ENCODE data around the gene STH. TPM values are rescaled to one million over a fixed set of nuclear protein-coding genes. Genes with fewer than 3 reads are reported as not detected.

STH gene
- total and polyA plus RNA-seq, 2 experiments from 2014 or later, result not detected

DNA sequence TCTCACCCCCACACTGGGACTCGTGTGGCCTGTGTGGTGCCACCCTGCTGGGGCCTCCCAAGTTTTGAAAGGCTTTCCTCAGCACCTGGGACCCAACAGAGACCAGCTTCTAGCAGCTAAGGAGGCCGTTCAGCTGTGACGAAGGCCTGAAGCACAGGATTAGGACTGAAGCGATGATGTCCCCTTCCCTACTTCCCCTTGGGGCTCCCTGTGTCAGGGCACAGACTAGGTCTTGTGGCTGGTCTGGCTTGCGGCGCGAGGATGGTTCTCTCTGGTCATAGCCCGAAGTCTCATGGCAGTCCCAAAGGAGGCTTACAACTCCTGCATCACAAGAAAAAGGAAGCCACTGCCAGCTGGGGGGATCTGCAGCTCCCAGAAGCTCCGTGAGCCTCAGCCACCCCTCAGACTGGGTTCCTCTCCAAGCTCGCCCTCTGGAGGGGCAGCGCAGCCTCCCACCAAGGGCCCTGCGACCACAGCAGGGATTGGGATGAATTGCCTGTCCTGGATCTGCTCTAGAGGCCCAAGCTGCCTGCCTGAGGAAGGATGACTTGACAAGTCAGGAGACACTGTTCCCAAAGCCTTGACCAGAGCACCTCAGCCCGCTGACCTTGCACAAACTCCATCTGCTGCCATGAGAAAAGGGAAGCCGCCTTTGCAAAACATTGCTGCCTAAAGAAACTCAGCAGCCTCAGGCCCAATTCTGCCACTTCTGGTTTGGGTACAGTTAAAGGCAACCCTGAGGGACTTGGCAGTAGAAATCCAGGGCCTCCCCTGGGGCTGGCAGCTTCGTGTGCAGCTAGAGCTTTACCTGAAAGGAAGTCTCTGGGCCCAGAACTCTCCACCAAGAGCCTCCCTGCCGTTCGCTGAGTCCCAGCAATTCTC is 27.4 kb downstream of the STH start:
- no peaks in the 10 kb centered on the region for H3K36me3 ChIP-seq (replicated peaks; ENCODE audit: insufficient read depth, low read depth)
- no peak for DNase-seq (ENCODE audit: low spot score)
- H3K4me3 ChIP-seq, result no peak overlapping the region
- peaks cover 6% of the 10 kb centered on the region for H4K20me1 ChIP-seq (ENCODE audit: insufficient read depth, poor library complexity, severe bottlenecking)
- H3K27me3 ChIP-seq, result no peaks in the 10 kb centered on the region
- H3K79me2 ChIP-seq, result no peaks in the 10 kb centered on the region
- no peaks in the 10 kb centered on the region for H3K9me3 ChIP-seq (ENCODE audit: low read depth)
- H3K27ac ChIP-seq, result no peak overlapping the region
- 89% methylated on average over 17 of the region's 17 CpGs for WGBS (ENCODE audit: low lambda C conversion rate, missing lambda C conversion rate)
- no peak for TF ChIP-seq EZH2 (IDR thresholded peaks at IDR 0.05; ENCODE audit: borderline replicate concordance)
- TF ChIP-seq, protein P1, sequence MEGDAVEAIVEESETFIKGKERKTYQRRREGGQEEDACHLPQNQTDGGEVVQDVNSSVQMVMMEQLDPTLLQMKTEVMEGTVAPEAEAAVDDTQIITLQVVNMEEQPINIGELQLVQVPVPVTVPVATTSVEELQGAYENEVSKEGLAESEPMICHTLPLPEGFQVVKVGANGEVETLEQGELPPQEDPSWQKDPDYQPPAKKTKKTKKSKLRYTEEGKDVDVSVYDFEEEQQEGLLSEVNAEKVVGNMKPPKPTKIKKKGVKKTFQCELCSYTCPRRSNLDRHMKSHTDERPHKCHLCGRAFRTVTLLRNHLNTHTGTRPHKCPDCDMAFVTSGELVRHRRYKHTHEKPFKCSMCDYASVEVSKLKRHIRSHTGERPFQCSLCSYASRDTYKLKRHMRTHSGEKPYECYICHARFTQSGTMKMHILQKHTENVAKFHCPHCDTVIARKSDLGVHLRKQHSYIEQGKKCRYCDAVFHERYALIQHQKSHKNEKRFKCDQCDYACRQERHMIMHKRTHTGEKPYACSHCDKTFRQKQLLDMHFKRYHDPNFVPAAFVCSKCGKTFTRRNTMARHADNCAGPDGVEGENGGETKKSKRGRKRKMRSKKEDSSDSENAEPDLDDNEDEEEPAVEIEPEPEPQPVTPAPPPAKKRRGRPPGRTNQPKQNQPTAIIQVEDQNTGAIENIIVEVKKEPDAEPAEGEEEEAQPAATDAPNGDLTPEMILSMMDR (IDR thresholded peaks at IDR 0.05; ENCODE audit: poor library complexity), result no peak
- TF ChIP-seq EZH2phosphoT487 (IDR thresholded peaks at IDR 0.05; ENCODE audit: low read depth, severe bottlenecking, unreplicated experiment), result no peak
- no peaks in the 10 kb centered on the region for H3K4me1 ChIP-seq (ENCODE audit: insufficient read depth)
- no peak overlapping the region for H2AFZ ChIP-seq
- H3K9me2 ChIP-seq (replicated peaks; ENCODE audit: insufficient read depth), result no peaks in the 10 kb centered on the region
- H3K4me2 ChIP-seq, result no peak overlapping the region

DNA sequence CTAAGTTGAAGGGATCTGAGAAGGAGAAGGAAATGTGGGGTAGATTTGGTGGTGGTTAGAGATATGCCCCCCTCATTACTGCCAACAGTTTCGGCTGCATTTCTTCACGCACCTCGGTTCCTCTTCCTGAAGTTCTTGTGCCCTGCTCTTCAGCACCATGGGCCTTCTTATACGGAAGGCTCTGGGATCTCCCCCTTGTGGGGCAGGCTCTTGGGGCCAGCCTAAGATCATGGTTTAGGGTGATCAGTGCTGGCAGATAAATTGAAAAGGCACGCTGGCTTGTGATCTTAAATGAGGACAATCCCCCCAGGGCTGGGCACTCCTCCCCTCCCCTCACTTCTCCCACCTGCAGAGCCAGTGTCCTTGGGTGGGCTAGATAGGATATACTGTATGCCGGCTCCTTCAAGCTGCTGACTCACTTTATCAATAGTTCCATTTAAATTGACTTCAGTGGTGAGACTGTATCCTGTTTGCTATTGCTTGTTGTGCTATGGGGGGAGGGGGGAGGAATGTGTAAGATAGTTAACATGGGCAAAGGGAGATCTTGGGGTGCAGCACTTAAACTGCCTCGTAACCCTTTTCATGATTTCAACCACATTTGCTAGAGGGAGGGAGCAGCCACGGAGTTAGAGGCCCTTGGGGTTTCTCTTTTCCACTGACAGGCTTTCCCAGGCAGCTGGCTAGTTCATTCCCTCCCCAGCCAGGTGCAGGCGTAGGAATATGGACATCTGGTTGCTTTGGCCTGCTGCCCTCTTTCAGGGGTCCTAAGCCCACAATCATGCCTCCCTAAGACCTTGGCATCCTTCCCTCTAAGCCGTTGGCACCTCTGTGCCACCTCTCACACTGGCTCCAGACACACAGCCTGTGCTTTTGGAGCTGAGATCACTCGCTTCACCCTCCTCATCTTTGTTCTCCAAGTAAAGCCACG is 28.3 kb downstream of the STH start:
- DNase-seq (ENCODE audit: low spot score), result no peak
- H3K9me2 ChIP-seq (replicated peaks; ENCODE audit: insufficient read depth), result no peaks in the 10 kb centered on the region
- no peaks in the 10 kb centered on the region for H3K4me1 ChIP-seq (ENCODE audit: insufficient read depth)
- no peak overlapping the region for H3K4me2 ChIP-seq
- no peaks in the 10 kb centered on the region for H3K9me3 ChIP-seq (ENCODE audit: low read depth)
- WGBS (ENCODE audit: low lambda C conversion rate, missing lambda C conversion rate), result 88% methylated on average over 12 of the region's 12 CpGs
- H3K4me3 ChIP-seq, result no peak overlapping the region
- H3K27me3 ChIP-seq, result no peaks in the 10 kb centered on the region
- no peak for TF ChIP-seq EZH2phosphoT487 (IDR thresholded peaks at IDR 0.05; ENCODE audit: low read depth, severe bottlenecking, unreplicated experiment)
- no peak for TF ChIP-seq EZH2 (IDR thresholded peaks at IDR 0.05; ENCODE audit: borderline replicate concordance)
- TF ChIP-seq, protein P1 (IDR thresholded peaks at IDR 0.05; ENCODE audit: poor library complexity), result no peak
- no peak overlapping the region for H2AFZ ChIP-seq
- no peaks in the 10 kb centered on the region for H3K79me2 ChIP-seq
- H3K36me3 ChIP-seq (replicated peaks; ENCODE audit: insufficient read depth, low read depth), result no peaks in the 10 kb centered on the region
- H3K27ac ChIP-seq, result no peak overlapping the region
- H4K20me1 ChIP-seq (ENCODE audit: insufficient read depth, poor library complexity, severe bottlenecking), result peaks cover 6% of the 10 kb centered on the region

DNA sequence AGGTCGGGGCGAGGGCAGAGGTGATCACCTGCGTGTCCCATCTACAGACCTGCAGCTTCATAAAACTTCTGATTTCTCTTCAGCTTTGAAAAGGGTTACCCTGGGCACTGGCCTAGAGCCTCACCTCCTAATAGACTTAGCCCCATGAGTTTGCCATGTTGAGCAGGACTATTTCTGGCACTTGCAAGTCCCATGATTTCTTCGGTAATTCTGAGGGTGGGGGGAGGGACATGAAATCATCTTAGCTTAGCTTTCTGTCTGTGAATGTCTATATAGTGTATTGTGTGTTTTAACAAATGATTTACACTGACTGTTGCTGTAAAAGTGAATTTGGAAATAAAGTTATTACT is 28.9 kb downstream of the STH start:
- H3K36me3 ChIP-seq (replicated peaks; ENCODE audit: insufficient read depth, low read depth), result no peaks in the 10 kb centered on the region
- no peaks in the 10 kb centered on the region for H3K9me3 ChIP-seq (ENCODE audit: low read depth)
- no peak overlapping the region for H3K4me2 ChIP-seq
- H4K20me1 ChIP-seq (ENCODE audit: insufficient read depth, poor library complexity, severe bottlenecking), result peaks cover 6% of the 10 kb centered on the region
- WGBS (ENCODE audit: low lambda C conversion rate, missing lambda C conversion rate), result 95% methylated on average over 4 of the region's 4 CpGs
- no peaks in the 10 kb centered on the region for H3K79me2 ChIP-seq
- H3K4me1 ChIP-seq (ENCODE audit: insufficient read depth), result no peaks in the 10 kb centered on the region
- no peaks in the 10 kb centered on the region for H3K9me2 ChIP-seq (replicated peaks; ENCODE audit: insufficient read depth)
- TF ChIP-seq EZH2phosphoT487 (IDR thresholded peaks at IDR 0.05; ENCODE audit: low read depth, severe bottlenecking, unreplicated experiment) (no peak), EZH2 (IDR thresholded peaks at IDR 0.05; ENCODE audit: borderline replicate concordance) (no peak)
- TF ChIP-seq, protein P1 (IDR thresholded peaks at IDR 0.05; ENCODE audit: poor library complexity), result no peak
- no peak for DNase-seq (ENCODE audit: low spot score)
- H3K4me3 ChIP-seq, result no peak overlapping the region
- no peaks in the 10 kb centered on the region for H3K27me3 ChIP-seq
- H3K27ac ChIP-seq, result no peak overlapping the region
- H2AFZ ChIP-seq, result no peak overlapping the region

Measured in hepatocyte (in vitro differentiated cells).